RWPE2 (cell line): ENCODE data around the gene MAP4K2.

Experiments used
- ATAC-seq: fragments of 200-7000 bp; cut with Tn5 transposase; 3 replicates; pipeline ENCODE4 v1.9.1; 2021; ENCODE audit warnings: low read depth
- DNase-seq: peaks from one replicate; pipeline ENCODE4 v3.0.0-alpha.2; 2020; ENCODE audit warnings: low spot score
- H3K27ac ChIP-seq: fragments of 450-650 bp; 2 replicates; pipeline ENCODE4 v1.5.1; 2017; ENCODE audit warnings: mild to moderate bottlenecking; ENCODE audit not compliant: poor library complexity, severe bottlenecking
- H3K27me3 ChIP-seq: fragments of 250-450 bp; sonication (Bioruptor Pico); 2 replicates; pipeline ENCODE4 v1.5.1; 2021; ENCODE audit warnings: mild to moderate bottlenecking, moderate library complexity; ENCODE audit not compliant: insufficient read depth, poor library complexity, severe bottlenecking
- H3K36me3 ChIP-seq: fragments of 250-450 bp; sonication (Bioruptor Pico); 2 replicates; pipeline ENCODE4 v1.5.1; 2020; ENCODE audit warnings: low read depth, mild to moderate bottlenecking, moderate library complexity
- H3K4me1 ChIP-seq: fragments of 250-450 bp; sonication (Bioruptor Pico); 2 replicates; pipeline ENCODE4 v1.5.1; 2021; ENCODE audit warnings: mild to moderate bottlenecking, moderate library complexity; ENCODE audit not compliant: insufficient read depth, poor library complexity, severe bottlenecking
- H3K4me3 ChIP-seq: fragments of 250-450 bp; sonication (Bioruptor Pico); 2 replicates; pipeline ENCODE4 v1.5.1; 2021; ENCODE audit warnings: mild to moderate bottlenecking, moderate library complexity; ENCODE audit not compliant: severe bottlenecking
- H3K9me3 ChIP-seq: fragments of 250-450 bp; sonication (Bioruptor Pico); 2 replicates; pipeline ENCODE4 v1.5.1; 2021; ENCODE audit warnings: mild to moderate bottlenecking, moderate library complexity; ENCODE audit not compliant: severe bottlenecking
- CTCF ChIP-seq: fragments of 450-650 bp; IDR thresholded peaks from one replicate; pipeline ENCODE4 v1.5.1; 2017; ENCODE audit warnings: mild to moderate bottlenecking, moderate library complexity; ENCODE audit not compliant: poor library complexity, severe bottlenecking

Gene MAP4K2

GRCh38 chr11:64804346-64805210, 1.6 kb upstream of the MAP4K2 start:
- Histone ChIP-seq H3K4me1 (peaks cover 5% of the 10 kb centered on the region), H3K27ac (peak overlapping the region; percentile 70), H3K36me3 (peaks cover 26% of the 10 kb centered on the region), H3K4me3 (no peak overlapping the region), H3K27me3 (no peaks in the 10 kb centered on the region), H3K9me3 (no peaks in the 10 kb centered on the region)
- DNase-seq (no peak), ATAC-seq (no peak)
- TF ChIP-seq CTCF, result no peak

- TF ChIP-seq CTCF, result no peak
- ATAC-seq (peak; percentile 46), DNase-seq (no peak)
- Histone ChIP-seq H3K27ac (peak overlapping the region; percentile 70), H3K4me1 (peaks cover 5% of the 10 kb centered on the region), H3K4me3 (peak overlapping the region; percentile 38), H3K27me3 (no peaks in the 10 kb centered on the region), H3K9me3 (no peaks in the 10 kb centered on the region), H3K36me3 (peaks cover 26% of the 10 kb centered on the region)
Observed at GRCh38 chr11:64803846-64804345, 882 bp upstream of the MAP4K2 start.

- peak overlapping the region; percentile 70 for H3K27ac ChIP-seq
- no peak for ATAC-seq
- DNase-seq, result no peak
- H3K9me3 ChIP-seq, result no peaks in the 10 kb centered on the region
- H3K36me3 ChIP-seq, result peaks cover 22% of the 10 kb centered on the region
- H3K4me3 ChIP-seq, result peak overlapping the region; percentile 38
- no peak for TF ChIP-seq CTCF
- H3K27me3 ChIP-seq, result no peaks in the 10 kb centered on the region
- peaks cover 5% of the 10 kb centered on the region for H3K4me1 ChIP-seq
Observed at GRCh38 chr11:64802370-64803157, 450 bp downstream of the MAP4K2 start.

GRCh38 chr11:64801561-64802369, 1.2 kb downstream of the MAP4K2 start:
- Histone ChIP-seq H3K27ac (peak overlapping the region; percentile 70), H3K9me3 (no peaks in the 10 kb centered on the region), H3K4me1 (peaks cover 5% of the 10 kb centered on the region), H3K27me3 (no peaks in the 10 kb centered on the region), H3K36me3 (peaks cover 18% of the 10 kb centered on the region), H3K4me3 (no peak overlapping the region)
- DNase-seq, result no peak
- ATAC-seq, result no peak
- no peak for TF ChIP-seq CTCF
